GM21367 (cell line): ENCODE measurements around the gene NGFR.

ENCODE experiments used
- ATAC-seq: cut with Tn5 transposase; IDR thresholded peaks from one replicate; pipeline ENCODE4 v1.9.1; 2021; ENCODE audit not compliant: unreplicated experiment

The NGFR gene

DNA sequence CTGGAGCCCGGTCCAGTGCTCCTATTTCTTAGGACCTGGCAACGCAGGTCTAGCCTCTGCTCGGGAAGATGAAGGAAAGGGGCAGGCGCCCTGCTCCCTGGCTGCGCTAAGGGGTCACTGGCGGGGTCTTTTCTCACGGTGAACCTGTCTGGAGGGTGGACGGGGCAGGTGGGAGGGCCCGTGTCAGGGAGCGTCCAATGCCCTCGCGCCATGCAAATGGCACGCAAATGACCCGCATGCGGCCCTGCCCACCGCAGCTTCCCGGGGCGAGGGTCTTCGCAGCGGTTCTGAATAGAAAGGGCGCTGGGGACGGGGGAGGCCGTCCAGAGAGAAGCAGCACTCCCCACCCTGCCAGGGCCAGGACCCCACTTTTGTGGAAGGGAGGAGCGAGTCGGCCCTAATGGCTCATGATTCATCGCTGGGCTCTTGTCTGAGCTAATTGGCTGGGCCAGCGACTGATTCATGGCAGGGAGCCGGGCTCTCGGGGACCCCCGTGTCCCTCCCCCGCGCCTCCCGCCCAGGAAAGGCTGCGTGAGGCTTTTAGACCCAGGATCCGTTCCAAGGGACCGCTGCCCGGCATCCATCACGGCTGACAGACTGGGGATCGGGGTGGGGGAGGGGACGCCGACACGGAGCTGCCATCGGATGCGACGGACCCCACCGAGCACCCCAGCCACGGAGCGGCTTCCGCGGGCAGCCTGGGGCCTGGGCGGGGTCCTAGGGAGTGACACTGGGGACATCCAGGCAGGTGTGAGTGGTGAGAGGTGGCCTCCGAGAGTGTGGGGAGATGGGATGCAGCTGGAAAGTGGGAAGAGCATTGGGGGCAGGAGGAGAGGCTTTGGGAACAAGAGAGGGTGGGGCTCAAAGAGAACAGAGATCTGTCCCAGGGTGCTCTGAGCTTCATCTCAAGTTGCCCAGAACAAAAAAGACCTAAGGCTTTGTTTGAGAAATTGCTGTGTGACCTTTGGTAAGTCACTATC lies 25.0 kb upstream of the NGFR start:
- ATAC-seq, result no peak

DNA sequence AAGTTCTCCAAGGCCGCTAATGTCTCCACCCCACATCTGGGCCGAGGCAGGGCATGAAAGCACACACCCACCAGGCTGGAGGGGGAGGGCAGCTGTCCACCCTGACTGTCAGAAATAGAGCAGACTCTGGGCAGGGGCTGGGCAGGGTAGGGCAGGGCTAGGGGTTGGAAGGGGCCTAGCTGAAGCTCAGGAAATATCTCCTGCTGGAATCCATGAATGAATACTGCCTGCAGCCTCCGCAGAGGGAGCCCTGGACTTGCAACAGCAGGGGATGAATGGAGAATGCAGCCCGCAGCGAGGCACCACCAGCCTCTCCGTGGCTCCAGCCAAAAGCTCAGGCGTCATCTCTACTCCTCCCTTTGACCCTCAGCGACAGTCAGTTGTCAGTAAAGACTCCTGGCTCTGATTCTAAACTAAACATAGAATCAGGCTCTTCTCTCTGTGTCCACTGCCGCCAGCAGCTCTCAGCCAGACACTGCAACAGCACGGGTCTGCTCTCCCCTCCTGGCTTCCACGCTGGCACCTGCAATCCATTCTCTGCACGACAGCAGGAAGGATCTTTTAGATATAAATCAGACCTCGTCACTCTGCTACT lies 23.9 kb upstream of the NGFR start:
- no peak for ATAC-seq

DNA sequence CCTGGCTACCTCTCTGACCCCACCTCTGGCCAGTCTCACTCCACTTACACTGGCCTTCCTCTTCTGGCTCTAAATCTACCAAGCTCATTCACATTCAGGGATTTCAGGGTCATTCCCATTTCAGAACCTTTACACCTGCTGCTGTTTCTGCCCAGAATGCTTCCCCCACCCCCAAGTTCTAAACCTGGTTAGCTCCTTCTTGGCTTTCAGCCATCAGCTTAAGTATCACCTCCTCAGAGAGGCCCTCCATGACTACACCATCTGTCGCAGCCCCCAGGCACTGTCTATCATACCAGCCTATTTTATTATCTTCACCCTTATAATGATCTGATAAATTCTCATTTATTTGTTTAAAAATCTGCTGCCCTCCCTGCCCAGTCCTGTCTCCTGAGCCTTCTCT lies 23.3 kb upstream of the NGFR start:
- ATAC-seq, result no peak

DNA sequence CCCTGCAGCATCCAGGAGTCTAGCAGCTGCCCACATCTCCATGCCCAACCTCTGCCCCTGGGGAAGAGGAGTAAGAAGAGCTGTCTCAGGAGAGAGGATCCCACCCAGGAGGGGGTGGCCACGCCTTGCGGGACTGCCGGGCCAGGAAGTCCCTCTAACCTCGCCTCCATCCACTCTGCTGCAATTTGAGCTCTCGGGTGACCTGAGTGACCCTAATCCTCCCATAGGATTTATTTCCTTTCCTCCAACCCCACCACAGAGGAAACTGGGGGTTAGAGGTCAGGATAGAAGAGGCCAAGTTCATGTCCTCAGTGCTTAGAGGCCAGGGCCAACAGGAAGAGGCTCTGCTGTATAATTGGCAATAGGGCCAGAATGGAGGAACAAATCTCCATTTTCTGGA lies 22.6 kb upstream of the NGFR start:
- ATAC-seq, result no peak

GRCh38 chr17:49473900-49474751 lies 21.0 kb upstream of the NGFR start:
- ATAC-seq, result no peak

DNA sequence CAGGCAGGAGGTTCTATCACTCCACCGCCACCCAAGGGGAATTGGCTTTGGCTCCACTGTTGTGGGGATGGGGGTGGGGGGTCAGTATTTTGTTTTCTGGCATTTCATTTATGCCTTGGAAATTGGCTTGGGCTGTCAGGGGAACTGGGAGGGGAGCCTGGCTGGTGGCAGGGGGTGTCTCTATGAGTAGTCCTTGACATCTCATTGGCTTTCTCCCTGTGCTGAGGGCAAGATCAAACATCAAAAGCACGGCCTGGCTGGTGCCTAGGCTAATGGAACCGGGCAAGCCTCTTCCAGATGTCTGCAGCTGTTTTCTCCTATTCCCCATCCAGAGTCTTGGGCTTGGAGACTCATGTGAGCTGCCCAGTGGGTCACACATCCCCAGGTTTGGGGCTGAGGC lies 17.4 kb upstream of the NGFR start:
- no peak for ATAC-seq

- no peak for ATAC-seq
Measured at GRCh38 chr17:49480836-49481615, 14.1 kb upstream of the NGFR start.

- ATAC-seq, result no peak
Measured at GRCh38 chr17:49482144-49482817, 12.8 kb upstream of the NGFR start.

DNA sequence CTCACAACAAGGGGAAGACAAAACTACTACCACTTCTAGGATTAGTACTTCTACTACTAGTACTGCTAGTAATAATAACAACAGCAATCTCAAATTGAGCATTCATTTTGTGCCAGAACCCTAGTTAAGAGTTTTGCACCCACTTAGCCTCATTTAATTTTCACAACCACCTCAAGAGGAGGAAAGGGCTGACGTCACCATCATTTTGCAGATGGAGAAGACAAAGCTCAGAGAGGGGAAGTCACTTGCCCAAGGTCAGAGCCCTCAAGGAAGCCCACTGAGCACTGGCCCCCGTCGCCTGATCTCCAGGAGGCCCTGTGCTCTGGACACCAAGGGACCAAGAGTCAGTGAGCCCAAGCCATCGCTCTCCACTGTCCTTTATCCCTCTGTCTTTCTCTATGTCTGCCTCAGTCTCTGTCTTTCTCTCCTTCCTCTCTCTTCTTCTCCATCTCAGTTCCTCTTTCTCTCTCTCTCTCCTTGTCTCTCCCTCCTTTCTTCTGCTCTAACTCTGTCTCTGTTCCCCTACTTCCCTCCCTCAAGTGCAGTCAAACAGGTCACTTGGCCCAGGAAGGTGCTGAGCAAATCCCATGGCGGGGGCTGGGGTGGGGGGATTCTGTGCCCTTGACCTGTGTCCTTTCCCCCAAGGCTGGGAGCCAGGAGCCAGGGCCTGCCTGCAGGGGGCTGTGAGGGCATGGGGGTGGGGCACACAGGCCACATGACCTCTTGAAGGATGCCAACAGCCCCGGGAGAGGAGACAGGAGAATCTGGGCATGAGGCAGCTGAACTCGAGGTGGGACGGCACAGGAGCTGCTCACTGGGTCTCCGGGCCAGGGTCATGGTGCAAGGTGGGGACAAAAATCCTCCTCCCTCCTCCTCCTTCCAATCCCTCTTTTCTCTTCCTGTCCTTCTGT lies 11.2 kb upstream of the NGFR start:
- ATAC-seq, result no peak

DNA sequence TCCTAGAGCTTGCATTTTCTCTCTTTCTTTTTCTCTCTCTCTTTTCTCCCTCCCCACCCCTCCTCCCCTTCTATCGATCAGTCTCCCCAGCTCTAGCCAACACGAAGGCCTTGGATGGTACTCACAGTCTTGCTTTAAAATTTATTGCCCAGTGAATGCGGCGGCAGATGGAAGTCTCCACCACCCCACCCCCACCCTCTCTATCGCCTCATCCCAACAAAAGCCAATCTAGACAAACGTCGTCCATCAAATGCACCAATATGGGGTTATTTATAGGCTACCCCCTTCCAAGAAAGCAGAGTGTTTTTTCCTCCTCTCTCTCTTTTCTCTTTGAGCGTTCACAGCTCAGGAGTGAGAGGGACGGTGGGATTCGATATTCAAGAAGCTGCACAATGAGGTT lies 10.5 kb upstream of the NGFR start:
- no peak for ATAC-seq

DNA sequence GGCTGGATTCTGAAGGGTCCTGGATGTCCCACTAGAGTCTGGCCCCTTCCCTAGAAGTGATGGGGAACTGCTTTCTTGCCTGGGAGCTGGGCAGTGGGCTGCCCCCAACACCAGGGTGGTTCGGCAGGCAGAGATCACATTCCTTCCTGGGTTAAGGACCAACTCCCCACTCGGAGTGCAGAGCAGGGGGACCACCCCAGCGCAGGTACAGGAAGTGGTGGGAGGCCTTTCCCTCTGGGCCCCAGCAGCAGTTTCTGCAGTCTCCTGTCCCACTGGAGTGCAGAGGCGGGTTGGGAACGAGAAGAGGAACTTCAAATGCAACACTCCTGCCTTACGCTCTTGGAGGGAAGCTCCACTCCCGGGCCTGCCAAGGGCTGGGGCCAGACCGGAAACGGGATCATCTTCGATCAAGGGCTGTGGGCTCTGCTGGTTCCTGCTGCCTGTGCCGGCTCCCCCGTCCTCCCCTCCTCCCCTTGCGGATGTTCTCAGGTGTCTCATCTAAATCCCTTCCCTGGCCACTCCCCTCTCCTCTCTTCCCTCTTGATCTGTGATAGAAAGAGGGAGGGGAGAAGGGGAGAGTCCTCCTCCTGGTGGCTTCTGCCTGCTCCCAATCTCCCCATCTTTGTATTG lies 9.0 kb upstream of the NGFR start:
- ATAC-seq, result no peak

- ATAC-seq, result no peak
Measured at GRCh38 chr17:49487183-49487582, 7.9 kb upstream of the NGFR start.

GRCh38 chr17:49488612-49489011 lies 6.5 kb upstream of the NGFR start:
- no peak for ATAC-seq

DNA sequence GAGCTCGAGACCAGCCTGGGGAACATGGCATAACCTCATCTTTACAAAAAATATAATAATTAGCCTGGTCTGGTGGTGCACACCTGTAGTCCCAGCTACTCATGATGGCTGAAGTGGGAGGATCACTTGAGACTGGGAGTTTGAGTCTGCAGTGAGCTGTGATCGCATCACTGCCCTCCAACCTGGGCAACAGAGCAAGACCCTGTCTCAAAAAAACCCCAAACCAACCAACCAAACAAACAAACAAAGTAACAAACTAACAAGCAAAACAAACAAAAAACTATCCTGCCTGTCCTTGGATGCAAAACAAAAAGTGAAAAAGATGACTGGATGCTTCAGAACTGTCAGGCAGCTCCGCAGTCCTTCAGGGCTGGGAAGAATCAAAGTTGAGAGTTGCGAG lies 5.7 kb upstream of the NGFR start:
- ATAC-seq, result no peak

- no peak for ATAC-seq
Measured at GRCh38 chr17:49490276-49490675, 4.8 kb upstream of the NGFR start.

DNA sequence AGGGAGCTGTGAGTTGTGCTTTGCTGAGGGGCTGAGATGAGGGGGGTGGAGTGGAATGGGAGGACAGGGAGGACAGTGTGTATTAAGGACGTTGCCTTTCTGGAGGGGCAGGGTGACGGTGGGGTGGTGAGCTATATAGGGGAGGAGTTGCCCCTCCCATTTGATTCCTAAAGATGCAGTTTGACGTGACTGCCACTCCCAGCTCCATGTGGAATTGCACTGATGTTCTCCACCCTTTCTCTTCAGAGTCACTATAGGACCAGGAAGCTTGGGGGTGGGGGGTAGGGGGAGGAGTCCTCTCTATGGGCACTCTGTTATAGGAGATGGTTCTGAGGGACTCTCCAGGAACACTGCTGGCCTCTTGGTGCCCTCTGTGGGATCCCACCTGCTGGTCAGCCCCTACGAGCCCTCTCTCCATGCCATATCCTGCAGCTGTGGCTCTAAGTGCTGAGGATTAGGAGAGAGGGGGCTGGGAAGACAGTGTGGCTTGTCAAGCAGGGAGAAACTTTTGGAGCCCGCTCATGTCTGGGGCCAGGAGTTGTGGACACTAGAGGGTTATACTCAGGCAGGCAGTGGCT lies 3.8 kb upstream of the NGFR start:
- no peak for ATAC-seq

- no peak for ATAC-seq
Measured at GRCh38 chr17:49494399-49494985, 601 bp upstream of the NGFR start.

GRCh38 chr17:49495842-49496182 lies 719 bp downstream of the NGFR start:
- no peak for ATAC-seq
